ENCODE results near the gene LIPT1.

DNA sequence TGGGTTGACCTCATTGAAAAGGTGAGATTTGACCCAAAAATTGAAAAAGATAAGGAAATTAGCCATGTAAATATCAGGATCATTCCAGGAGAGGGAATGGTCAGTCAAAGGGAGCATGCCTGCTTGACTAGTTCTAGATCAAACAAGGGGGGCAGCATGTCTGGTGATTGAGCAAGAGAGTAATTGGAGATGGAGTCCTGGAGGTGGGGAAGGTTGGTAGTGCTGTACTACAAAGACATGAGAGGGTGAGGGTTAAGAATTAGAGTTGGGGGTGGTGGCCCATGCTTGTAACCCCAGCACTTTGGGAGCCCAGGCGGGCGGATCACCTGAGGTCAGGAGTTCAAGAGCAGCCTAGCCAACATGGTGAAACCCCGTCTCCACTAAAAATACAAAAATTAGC is 28.3 kb downstream of the LIPT1 start:
- TF ChIP-seq, protein P1, sequence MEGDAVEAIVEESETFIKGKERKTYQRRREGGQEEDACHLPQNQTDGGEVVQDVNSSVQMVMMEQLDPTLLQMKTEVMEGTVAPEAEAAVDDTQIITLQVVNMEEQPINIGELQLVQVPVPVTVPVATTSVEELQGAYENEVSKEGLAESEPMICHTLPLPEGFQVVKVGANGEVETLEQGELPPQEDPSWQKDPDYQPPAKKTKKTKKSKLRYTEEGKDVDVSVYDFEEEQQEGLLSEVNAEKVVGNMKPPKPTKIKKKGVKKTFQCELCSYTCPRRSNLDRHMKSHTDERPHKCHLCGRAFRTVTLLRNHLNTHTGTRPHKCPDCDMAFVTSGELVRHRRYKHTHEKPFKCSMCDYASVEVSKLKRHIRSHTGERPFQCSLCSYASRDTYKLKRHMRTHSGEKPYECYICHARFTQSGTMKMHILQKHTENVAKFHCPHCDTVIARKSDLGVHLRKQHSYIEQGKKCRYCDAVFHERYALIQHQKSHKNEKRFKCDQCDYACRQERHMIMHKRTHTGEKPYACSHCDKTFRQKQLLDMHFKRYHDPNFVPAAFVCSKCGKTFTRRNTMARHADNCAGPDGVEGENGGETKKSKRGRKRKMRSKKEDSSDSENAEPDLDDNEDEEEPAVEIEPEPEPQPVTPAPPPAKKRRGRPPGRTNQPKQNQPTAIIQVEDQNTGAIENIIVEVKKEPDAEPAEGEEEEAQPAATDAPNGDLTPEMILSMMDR (conservative IDR thresholded peaks at IDR 0.05), result no peak
- TF ChIP-seq EZH2 (IDR thresholded peaks at IDR 0.05; ENCODE audit: low read depth), result no peak

Data from PC-9 (cell line).